Stimulated activated CD4-positive, alpha-beta T cell treated with anti-CD3 and anti-CD28 coated beads, TNF-alpha, amount 100 ng/mL, for 24 hours (primary cell): Measurements from ENCODE around the gene MRPS30.
"Not testable (repeated sequence)": the region's sequence is repeated elsewhere in the genome, so short reads cannot be mapped to it uniquely, and the experiment has no call there.

Experiments
- DNase-seq, 3 experiments: peaks; one replicate each; pipeline ENCODE4 v3.0.0-alpha.2; 2020; ENCODE audit warnings: low read depth in 3 of 3

MRPS30 gene

GRCh38 chr5:44808435-44809214, at the start of gene MRPS30:
Gene MRPS30 (plus strand): TSS chr5:44808947. CDS start chr5:44808963, 16 bp downstream.
- DNase-seq: peak; percentile 79 to 92 (median 86)

- DNase-seq: no peak
These were observed 39.4 kb upstream of the MRPS30 start for GRCh38 chr5:44769200-44769876.

DNA sequence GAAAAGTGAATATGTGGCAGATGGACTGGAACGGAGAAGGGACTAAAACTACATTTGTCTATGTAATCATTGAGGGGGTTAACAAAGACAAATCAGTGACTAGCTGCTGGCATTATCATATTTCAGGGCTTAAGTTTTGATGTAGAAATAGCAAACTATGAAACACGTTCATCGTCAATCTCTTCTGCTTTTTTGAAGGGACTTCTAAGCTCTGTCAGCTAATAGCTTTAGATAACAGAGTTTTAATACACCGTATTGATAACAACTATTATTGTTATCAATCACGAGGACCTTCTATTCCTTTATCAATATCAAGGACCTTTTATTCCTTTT, 38.9 kb upstream of the MRPS30 start:
- DNase-seq: no peak

GRCh38 chr5:44770780-44771717, 37.7 kb upstream of the MRPS30 start:
- DNase-seq: no peak

GRCh38 chr5:44772397-44772796, 36.4 kb upstream of the MRPS30 start:
- not testable (repeated sequence) for DNase-seq

GRCh38 chr5:44774279-44774880, 34.4 kb upstream of the MRPS30 start:
- DNase-seq: no peak

DNA sequence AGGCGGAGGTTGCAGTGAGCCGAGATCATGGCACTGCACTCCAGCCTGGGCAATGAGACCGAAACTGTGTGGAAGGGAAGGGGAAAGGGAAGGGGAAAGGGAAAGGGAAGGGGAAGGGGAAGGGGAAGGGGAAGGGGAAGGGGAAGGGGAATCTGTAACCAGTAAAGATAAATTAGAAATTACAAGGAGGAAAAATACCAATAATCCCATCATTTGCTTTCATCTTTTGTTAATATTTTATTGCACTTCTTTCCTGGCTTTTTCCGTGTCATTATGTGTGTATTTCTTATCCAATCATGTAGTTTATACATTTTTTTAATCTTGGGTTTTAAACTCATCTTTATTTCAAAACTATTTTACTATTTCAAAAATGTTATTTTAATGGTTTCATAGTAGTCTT, 29.6 kb upstream of the MRPS30 start:
- DNase-seq: no peak

DNA sequence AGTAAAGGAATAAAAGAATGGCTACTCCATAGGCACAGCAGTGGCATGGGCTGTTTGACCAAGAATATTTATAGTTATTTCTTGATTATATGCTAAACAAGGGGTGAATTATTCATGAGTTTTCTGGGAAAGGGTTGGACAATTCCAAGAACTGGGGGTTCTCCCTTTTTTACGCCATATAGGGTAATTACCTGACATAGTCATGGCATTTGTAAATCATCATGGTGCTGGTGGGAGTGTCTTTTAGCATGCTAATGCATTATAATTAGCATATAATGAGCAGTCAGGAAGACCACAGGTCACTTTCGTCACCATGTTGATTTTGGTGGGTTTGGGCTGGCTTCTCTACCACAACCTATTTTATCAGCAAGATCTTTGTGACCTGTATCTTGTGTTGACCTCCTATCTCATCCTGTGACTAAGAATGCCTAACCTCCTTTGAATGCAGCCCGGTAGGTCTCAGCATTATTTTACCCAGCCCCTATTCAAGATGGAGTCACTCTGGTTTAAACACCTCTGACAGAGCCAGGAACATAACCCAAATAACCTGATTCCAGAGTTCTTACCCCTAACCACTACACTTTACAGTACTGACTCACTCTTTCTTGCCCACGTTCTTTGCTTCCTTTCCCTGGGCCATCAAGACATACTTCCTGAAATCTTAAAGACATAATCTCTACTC, 25.0 kb upstream of the MRPS30 start:
- no peak for DNase-seq

GRCh38 chr5:44787731-44788130, 21.0 kb upstream of the MRPS30 start:
- no peak for DNase-seq

DNA sequence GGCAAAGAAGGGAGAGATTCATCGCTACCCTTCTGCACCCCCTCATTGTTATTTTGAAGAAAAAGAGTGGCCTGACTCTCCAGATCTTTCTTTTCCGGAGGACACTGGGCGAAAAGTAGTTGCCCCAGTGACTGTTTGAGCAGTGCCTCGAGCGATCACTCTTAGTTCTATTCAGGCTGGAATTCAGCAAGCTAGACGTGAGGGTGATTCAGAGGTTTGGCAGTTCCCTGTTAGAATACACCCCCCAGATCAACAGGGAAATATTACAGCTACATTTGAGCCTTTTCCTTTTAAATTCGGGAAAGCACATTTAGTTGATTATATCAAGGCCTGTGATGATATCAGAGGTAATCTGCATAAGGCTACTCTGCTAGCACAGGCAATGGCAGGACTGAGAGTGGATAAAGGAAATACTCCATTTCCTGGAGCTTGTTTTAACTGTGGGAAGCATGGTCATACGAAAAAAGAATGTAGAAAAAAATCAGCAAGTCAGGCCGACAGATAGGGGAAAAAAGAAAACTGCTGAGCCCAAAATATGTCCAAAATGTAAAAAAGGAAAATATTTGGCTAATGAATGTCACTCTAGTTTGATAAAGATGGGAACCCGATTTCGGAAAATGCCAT, 19.3 kb upstream of the MRPS30 start:
- not testable (repeated sequence) for DNase-seq

- not testable (repeated sequence) for DNase-seq
These were observed 16.6 kb upstream of the MRPS30 start for GRCh38 chr5:44792031-44792673.

- no peak for DNase-seq
These were observed 14.4 kb upstream of the MRPS30 start for GRCh38 chr5:44794371-44794770.

DNA sequence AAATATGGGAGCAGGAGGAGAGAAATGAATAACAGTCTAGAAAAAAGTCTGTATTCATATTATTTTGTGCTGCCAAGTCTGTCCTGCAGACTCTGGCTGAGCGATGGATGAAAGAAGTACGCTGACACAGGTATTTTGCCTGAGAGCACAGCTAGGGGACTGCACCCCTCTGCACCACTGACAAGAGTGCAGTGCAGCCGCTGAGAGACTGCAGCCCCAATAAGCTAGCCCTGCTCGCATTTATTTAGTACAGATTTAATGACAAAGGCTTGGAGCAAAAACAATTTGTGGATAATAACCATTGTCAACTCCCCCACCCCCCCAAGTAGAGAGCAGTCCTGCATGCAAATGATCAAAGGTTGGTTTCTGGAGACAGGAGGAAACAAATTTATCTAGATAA, 13.3 kb upstream of the MRPS30 start:
- DNase-seq: no peak

- DNase-seq: no peak
These were observed 10.9 kb upstream of the MRPS30 start for GRCh38 chr5:44797841-44798240.

DNA sequence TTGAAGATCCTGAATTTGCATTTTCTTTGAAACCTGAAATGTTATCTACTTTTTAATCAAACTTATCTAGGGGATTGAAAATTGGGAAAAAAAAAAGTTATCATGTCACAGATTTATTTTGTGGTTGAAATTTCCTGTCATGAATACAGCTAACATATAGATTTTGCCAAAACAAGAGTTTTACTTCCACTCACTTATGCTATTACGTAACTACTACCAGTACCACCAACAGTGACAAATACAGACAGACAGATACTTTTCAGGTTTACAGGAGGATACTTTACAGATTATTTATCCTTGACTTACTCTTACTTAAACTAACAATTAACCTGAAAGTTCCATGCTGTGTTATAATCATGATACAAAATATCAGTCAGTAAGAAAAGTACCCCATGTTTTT, 6.8 kb upstream of the MRPS30 start:
- no peak for DNase-seq

DNA sequence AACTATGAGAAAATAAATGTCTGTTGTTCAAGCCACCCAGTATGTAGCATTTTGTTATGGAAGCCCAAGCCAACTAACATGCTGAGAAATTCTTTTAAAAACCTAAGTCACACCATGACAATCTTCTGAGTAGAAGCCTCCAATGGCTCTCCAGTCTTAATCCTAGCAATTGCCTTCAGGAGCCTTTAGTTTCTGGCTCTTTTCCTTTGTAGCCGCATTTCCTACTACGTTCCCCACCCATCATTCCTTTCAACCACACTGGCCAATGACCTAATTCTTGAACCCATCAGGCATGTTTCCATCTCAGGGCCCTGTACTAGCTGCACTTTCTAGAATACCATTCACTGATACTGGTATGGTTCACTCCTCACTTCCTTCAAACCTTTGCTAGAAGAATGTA, 2.1 kb upstream of the MRPS30 start:
- DNase-seq: no peak

DNA sequence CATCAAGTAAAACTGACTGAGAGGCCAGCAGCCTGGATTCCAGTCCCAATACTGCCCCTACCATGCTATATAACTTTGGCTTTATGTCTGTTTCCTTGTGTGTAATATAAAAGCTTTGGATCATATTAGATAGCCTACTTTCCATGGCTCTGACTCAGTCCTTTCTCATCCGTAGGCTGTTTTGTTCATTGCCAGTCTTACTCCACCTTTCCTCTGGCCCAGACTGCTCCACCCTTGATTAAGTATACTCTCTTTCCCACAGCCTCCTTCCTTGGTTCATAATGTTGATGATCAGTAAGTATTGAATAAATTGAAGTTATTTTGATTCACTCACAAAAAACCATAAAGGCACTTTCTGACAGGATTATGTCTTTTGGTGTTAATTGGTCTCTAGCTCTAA, 1.5 kb upstream of the MRPS30 start:
- no peak for DNase-seq

GRCh38 chr5:44809215-44809955, 638 bp downstream of the MRPS30 start:
- DNase-seq: peak; percentile 4 to 35 (median 20)

- DNase-seq: no peak
These were observed 1.2 kb downstream of the MRPS30 start for GRCh38 chr5:44809956-44810420.
